ENCODE measurements around the gene KCNJ8. TPM values are rescaled to one million over a fixed set of nuclear protein-coding genes. Genes with fewer than 3 reads are reported as not detected.

KCNJ8 gene
- total RNA-seq, 1 experiment from 2014 or later: 0.22 TPM

DNA sequence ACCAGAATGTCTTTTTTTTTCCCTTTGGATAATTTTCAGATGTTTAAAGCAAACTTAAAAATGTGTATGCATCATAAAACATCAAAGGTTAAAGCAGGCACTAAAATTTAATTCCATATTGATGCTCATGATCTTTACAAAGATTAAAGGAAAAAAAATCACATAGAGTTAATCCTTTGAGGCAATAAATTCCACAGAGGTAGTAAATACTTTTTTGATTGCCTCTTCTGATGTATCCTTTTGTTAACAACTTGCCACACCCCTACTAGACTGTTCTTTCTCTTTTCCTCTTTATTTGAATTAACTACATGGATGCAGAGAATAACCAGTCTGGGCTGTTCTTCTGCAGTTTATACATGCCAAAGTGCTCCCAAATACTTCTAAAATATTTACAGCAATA lies 45.2 kb upstream of the KCNJ8 start:
- TF ChIP-seq CTCF (conservative IDR thresholded peaks at IDR 0.05): no peak
- Histone ChIP-seq H3K56ac (ENCODE audit: insufficient read length, low read depth, low read length) (no peak overlapping the region), H3K9ac (ENCODE audit: extremely low read depth, insufficient read length, low read length) (no peak overlapping the region), H2BK5ac (ENCODE audit: insufficient read length, low read length) (no peak overlapping the region), H2AK5ac (ENCODE audit: insufficient read length, low read length) (no peak overlapping the region), H3K4me1 (ENCODE audit: insufficient read depth, low read length) (no peaks in the 10 kb centered on the region), H4K91ac (ENCODE audit: insufficient read length, low read depth, low read length) (no peak overlapping the region), H3K79me2 (ENCODE audit: insufficient read depth, low read length) (no peaks in the 10 kb centered on the region), H4K5ac (ENCODE audit: insufficient read length, low read depth, low read length) (no peak overlapping the region), H3K23me2 (ENCODE audit: insufficient read length, low read depth, low read length, poor library complexity, severe bottlenecking) (no peaks in the 10 kb centered on the region), H2BK20ac (ENCODE audit: low read depth, low read length, poor library complexity, severe bottlenecking) (no peak overlapping the region), H2BK15ac (ENCODE audit: low read depth, low read length) (no peak overlapping the region), H2BK120ac (ENCODE audit: low read depth, low read length, poor library complexity, severe bottlenecking) (no peak overlapping the region), H3K18ac (ENCODE audit: insufficient read length, low read depth, low read length) (no peak overlapping the region), H3K4me2 (ENCODE audit: insufficient read depth, insufficient read length, low read length) (no peak overlapping the region), H2AFZ (ENCODE audit: low read length) (no peak overlapping the region), H4K8ac (replicated peaks; ENCODE audit: insufficient read length, low read depth, low read length) (no peak overlapping the region), H3K27ac (ENCODE audit: insufficient read length, low read depth, low read length) (no peak overlapping the region), H2BK12ac (ENCODE audit: insufficient read length, low read depth, low read length) (no peak overlapping the region), H3T11ph (ENCODE audit: low read length) (no peak overlapping the region), H3K23ac (ENCODE audit: insufficient read length, low read depth, low read length) (no peak overlapping the region), H3K27me3 (ENCODE audit: insufficient read depth, low read length) (no peaks in the 10 kb centered on the region), H3K9me3 (ENCODE audit: control insufficient read depth, low read depth, low read length) (no peaks in the 10 kb centered on the region), H3K79me1 (ENCODE audit: insufficient read depth, low read depth, low read length, poor library complexity, severe bottlenecking) (no peaks in the 10 kb centered on the region), H4K20me1 (ENCODE audit: control insufficient read depth, insufficient read depth, insufficient read length) (no peaks in the 10 kb centered on the region), H3K14ac (ENCODE audit: insufficient read depth, low read length) (no peak overlapping the region), H3K4ac (ENCODE audit: low read depth, low read length) (no peak overlapping the region)
- Mint-ChIP-seq H3K27me3 (ENCODE audit: low read depth) (no peaks in the 10 kb centered on the region), H3K27ac (no peak overlapping the region), H3K4me3 (no peak overlapping the region), H3K9me3 (no peaks in the 10 kb centered on the region), H3K4me1 (no peaks in the 10 kb centered on the region), H3K36me3 (ENCODE audit: insufficient read depth in 1 of 3, low read depth in 3 of 3) (no peaks in the 10 kb centered on the region)
- DNase-seq: no peak
